SK-N-SH (cell line): Measurements from ENCODE around the gene KPRP. TPM values are rescaled to one million over a fixed set of nuclear protein-coding genes. Genes with fewer than 3 reads are reported as not detected.

Source experiments
- CTCF ChIA-PET: fragments of 300-600, 350-600 bp; formaldehyde crosslinking; extraction: SDS; loops from one replicate; lab custom pipeline; 2021; lab: Yijun Ruan, JAX
- POLR2A ChIA-PET: fragments of 350-600 bp; sonication (Branson Sonifier 250); formaldehyde crosslinking; extraction: SDS; loops from one replicate; lab custom pipeline; 2020; ENCODE audit warnings: antibody characterized with exemption, inconsistent platforms; lab: Yijun Ruan, JAX
- DNase-seq: peaks from one replicate; pipeline ENCODE4 v3.0.0; 2012
- H2AFZ ChIP-seq: fragments of 200-600 bp; sonication (generic); 2 replicates; pipeline ENCODE4 v1.8.1; 2016; ENCODE audit warnings: antibody characterized with exemption, mild to moderate bottlenecking, low read depth
- H3F3A ChIP-seq: fragments of 200-600 bp; sonication (generic); replicated peaks from 2 replicates; pipeline ENCODE3; 2016; ENCODE audit warnings: antibody characterized with exemption, mild to moderate bottlenecking; ENCODE audit not compliant: insufficient read depth
- H3K27ac ChIP-seq, 2 experiments: fragments of 200-500 bp in 1 of 2; fragments of 200-600 bp in 1 of 2; sonication (Bioruptor generic) in 1 of 2; sonication (generic), shearing (Covaris generic) in 1 of 2; 2 replicates each; pipeline versions ENCODE4 v1.5.1 to v1.6.1; 2014 to 2016; ENCODE audit warnings: low read depth in 2 of 2, inconsistent platforms in 1 of 2, low read length in 1 of 2, mild to moderate bottlenecking in 1 of 2, mixed read lengths in 1 of 2
- H3K27me3 ChIP-seq: fragments of 200-600 bp; sonication (generic), shearing (Covaris generic); 2 replicates; pipeline ENCODE4 v1.6.1; 2016; ENCODE audit warnings: mixed run types; ENCODE audit not compliant: insufficient read depth
- H3K36me3 ChIP-seq, 2 experiments: fragments of 200-500 bp in 1 of 2; fragments of 200-600 bp in 1 of 2; sonication (Bioruptor generic) in 1 of 2; sonication (generic) in 1 of 2; replicated peaks in 1 of 2; 2 replicates each; pipeline versions ENCODE3 to v1.5.1; 2014 to 2016; ENCODE audit warnings: low read length in 1 of 2, mild to moderate bottlenecking in 1 of 2; ENCODE audit not compliant: insufficient read depth in 2 of 2, control insufficient read depth in 1 of 2
- H3K4me1 ChIP-seq, 2 experiments: fragments of 200-500 bp in 1 of 2; fragments of 200-600 bp in 1 of 2; sonication (Bioruptor generic) in 1 of 2; sonication (generic), shearing (Covaris generic) in 1 of 2; 2 replicates each; pipeline versions ENCODE4 v1.5.1 to v1.6.1; 2014 to 2016; ENCODE audit warnings: low read depth in 1 of 2, low read length in 1 of 2, mixed run types in 1 of 2; ENCODE audit not compliant: insufficient read depth in 2 of 2, control insufficient read depth in 1 of 2
- H3K4me2 ChIP-seq: fragments of 200-600 bp; sonication (generic), shearing (Covaris generic); 2 replicates; pipeline ENCODE4 v1.6.1; 2017; ENCODE audit warnings: mixed run types
- H3K4me3 ChIP-seq, 2 experiments: fragments of 200-500 bp in 1 of 2; fragments of 200-600 bp in 1 of 2; sonication (Bioruptor generic) in 1 of 2; sonication (generic), shearing (Covaris generic) in 1 of 2; 2 replicates each; pipeline versions ENCODE4 v1.5.1 to v1.8.1; 2014 to 2016; ENCODE audit warnings: low read depth in 2 of 2, inconsistent platforms in 1 of 2, low read length in 1 of 2, mild to moderate bottlenecking in 1 of 2, mixed read lengths in 1 of 2, moderate library complexity in 1 of 2
- H3K79me2 ChIP-seq: fragments of 200-600 bp; sonication (generic); 2 replicates; pipeline ENCODE4 v1.8.1; 2017; ENCODE audit warnings: mild to moderate bottlenecking; ENCODE audit not compliant: insufficient read depth
- H3K9ac ChIP-seq: fragments of 200-600 bp; sonication (generic); 2 replicates; pipeline ENCODE4 v1.6.1; 2017; ENCODE audit warnings: mixed run types
- H3K9me2 ChIP-seq: fragments of 200-600 bp; sonication (generic); 2 replicates; pipeline ENCODE4 v1.6.1; 2017; ENCODE audit warnings: mixed run types
- H3K9me3 ChIP-seq: fragments of 200-600 bp; sonication (generic); 2 replicates; pipeline ENCODE4 v1.6.1; 2017; ENCODE audit warnings: mixed run types, mild to moderate bottlenecking, moderate library complexity
- H4K20me1 ChIP-seq: fragments of 200-600 bp; sonication (generic); 2 replicates; pipeline ENCODE4 v1.6.1; 2017; ENCODE audit warnings: mild to moderate bottlenecking, mixed run types; ENCODE audit not compliant: insufficient read depth
- ELF1 ChIP-seq: IDR thresholded peaks from 2 replicates; pipeline ENCODE4 v1.4.0; 2012
- EP300 ChIP-seq, 2 experiments: IDR thresholded peaks; 2 replicates each; pipeline versions ENCODE4 v1.4.0 to v1.6.1; 2012; ENCODE audit warnings: borderline replicate concordance in 1 of 2, low read depth in 1 of 2, low read length in 1 of 2
- FOXM1 ChIP-seq: IDR thresholded peaks from 2 replicates; pipeline ENCODE4 v1.4.0; 2012; ENCODE audit warnings: low read depth, mild to moderate bottlenecking
- GATA2 ChIP-seq: sonication (generic); formaldehyde crosslinking; IDR thresholded peaks from 2 replicates; pipeline ENCODE4 v1.5.0; 2020; ENCODE audit warnings: mild to moderate bottlenecking, missing genetic modification reagents
- IRF3 ChIP-seq: fragments of 150-350 bp; IDR thresholded peaks from 2 replicates; pipeline ENCODE4 v1.6.1; 2016; ENCODE audit warnings: mild to moderate bottlenecking, low read depth, low read length
- MAX ChIP-seq: IDR thresholded peaks from 2 replicates; pipeline ENCODE4 v1.4.0; 2012; ENCODE audit warnings: low read depth
- POLR2AphosphoS5 ChIP-seq: IDR thresholded peaks from 2 replicates; pipeline ENCODE4 v1.6.1; 2012; ENCODE audit warnings: low read depth, low read length
- RAD21 ChIP-seq: IDR thresholded peaks from 2 replicates; pipeline ENCODE4 v1.6.1; 2012; ENCODE audit warnings: mild to moderate bottlenecking, low read length
- RCOR1 ChIP-seq: fragments of 150-350 bp; IDR thresholded peaks from 2 replicates; pipeline ENCODE4 v1.6.1; 2017; ENCODE audit warnings: antibody characterized with exemption, low read length
- SIN3A ChIP-seq: IDR thresholded peaks from 2 replicates; pipeline ENCODE4 v1.6.1; 2012; ENCODE audit warnings: low read depth, mild to moderate bottlenecking, low read length, moderate library complexity, borderline replicate concordance
- TEAD4 ChIP-seq: IDR thresholded peaks from 2 replicates; pipeline ENCODE4 v1.4.0; 2012; ENCODE audit warnings: mild to moderate bottlenecking, borderline replicate concordance; ENCODE audit not compliant: insufficient read depth
- WGBS: methylation state at CpG from one replicate; pipeline ENCODE4 v1.1.6; 2017; ENCODE audit warnings: low lambda C conversion rate; 5-methylcytosine and 5-hydroxymethylcytosine counted together
- polyA plus RNA-seq, 3 experiments: library from polyadenylated mRNA; depleted of rRNA; stranded (reverse); fragments of >200 nt; gene quantifications; 2 replicates each; pipeline ENCODE4 v1.2.3, GENCODE V29; 2012

KPRP gene
- polyA plus RNA-seq, 1 of the 3 experiments (the other 2 are of a cell fraction), result not detected

GRCh38 chr1:152756872-152757271 lies 953 bp upstream of the KPRP start:
- Histone ChIP-seq H3K36me3 (no peaks in the 10 kb centered on the region), H3K9me2 (no peaks in the 10 kb centered on the region), H3K79me2 (no peaks in the 10 kb centered on the region), H3K9ac (no peak overlapping the region), H3K27me3 (peaks cover 28% of the 10 kb centered on the region; the same call in 1 of the 2 replicates), H2AFZ (no peak overlapping the region), H3K9me3 (no peaks in the 10 kb centered on the region), H3K4me1 (no peaks in the 10 kb centered on the region), H3K4me2 (no peak overlapping the region), H3K27ac (no peak overlapping the region), H4K20me1 (no peaks in the 10 kb centered on the region), H3F3A (no peaks in the 10 kb centered on the region), H3K4me3 (no peak overlapping the region)
- CTCF ChIA-PET, result interaction anchor here (1.1 kb wide), 1 partner anchor 25 kb away, joined by 3 read pairs; no protein-coding TSS in a partner anchor
- WGBS, result 0% methylated on average over 2 of the region's 2 CpGs
- POLR2A ChIA-PET, result no interaction called here
- TF ChIP-seq MAX (no peak), RAD21 (no peak), ELF1 (no peak), RCOR1 (no peak), GATA2 (no peak), POLR2AphosphoS5 (no peak), SIN3A (no peak), IRF3 (no peak), EP300 (IDR thresholded peaks at IDR 0.05; ENCODE audit: borderline replicate concordance in 1 of 2, low read depth in 1 of 2, low read length in 1 of 2) (no peak), FOXM1 (no peak)
- no peak for DNase-seq

- peaks cover 28% of the 10 kb centered on the region; the same call in 1 of the 2 replicates for H3K27me3 ChIP-seq
- H3K4me2 ChIP-seq, result no peak overlapping the region
- H3F3A ChIP-seq, result no peaks in the 10 kb centered on the region
- H3K27ac ChIP-seq, result no peak overlapping the region
- H4K20me1 ChIP-seq, result no peaks in the 10 kb centered on the region
- H3K9me2 ChIP-seq, result no peaks in the 10 kb centered on the region
- no peaks in the 10 kb centered on the region for H3K9me3 ChIP-seq
- POLR2A ChIA-PET, result no interaction called here
- WGBS, result 0% methylated on average over 4 of the region's 4 CpGs
- H2AFZ ChIP-seq, result no peak overlapping the region
- no peaks in the 10 kb centered on the region for H3K36me3 ChIP-seq
- TF ChIP-seq POLR2AphosphoS5, result no peak
- no peak for TF ChIP-seq TEAD4
- H3K4me1 ChIP-seq, result no peaks in the 10 kb centered on the region
- DNase-seq, result no peak
- H3K4me3 ChIP-seq, result no peak overlapping the region
- H3K79me2 ChIP-seq, result no peaks in the 10 kb centered on the region
- CTCF ChIA-PET, result interaction anchor here (1.1 kb wide), 1 partner anchor 14 kb away, joined by 4 read pairs; no protein-coding TSS in a partner anchor
- H3K9ac ChIP-seq, result no peak overlapping the region
Observed at GRCh38 chr1:152758636-152759035, 811 bp downstream of the KPRP start.
